ENCODE data around the gene NOS1AP.

GRCh38 chr1:162192763-162193162, 123.3 kb downstream of the NOS1AP start:
- TF ChIP-seq ZSCAN18 (CRISPR knock-in tag; IDR thresholded peaks at IDR 0.05) (no peak), ATF3 (CRISPR knock-in tag; conservative IDR thresholded peaks at IDR 0.05) (no peak), CTCF (IDR thresholded peaks at IDR 0.05) (no peak), IRF2 (CRISPR knock-in tag; IDR thresholded peaks at IDR 0.05; ENCODE audit: borderline replicate concordance, low read depth) (no peak), ZNF317 (CRISPR knock-in tag; IDR thresholded peaks at IDR 0.05; ENCODE audit: borderline replicate concordance, low read depth) (no peak), ZNF396 (CRISPR knock-in tag; IDR thresholded peaks at IDR 0.05; ENCODE audit: borderline replicate concordance) (no peak), ETV6 (CRISPR knock-in tag; IDR thresholded peaks at IDR 0.05) (no peak), KAT7 (CRISPR knock-in tag; IDR thresholded peaks at IDR 0.05; ENCODE audit: borderline replicate concordance) (no peak), ZNF138 (CRISPR knock-in tag; conservative IDR thresholded peaks at IDR 0.05) (no peak), RELA (CRISPR knock-in tag; IDR thresholded peaks at IDR 0.05; ENCODE audit: borderline replicate concordance) (no peak), NFE2L1 (CRISPR knock-in tag; IDR thresholded peaks at IDR 0.05) (no peak), TP53 (CRISPR knock-in tag; IDR thresholded peaks at IDR 0.05) (no peak), SMAD3 (CRISPR knock-in tag; IDR thresholded peaks at IDR 0.05; ENCODE audit: borderline replicate concordance) (no peak), TEAD4 (CRISPR knock-in tag; IDR thresholded peaks at IDR 0.05) (no peak)

Data from WTC11 (cell line).